OCI-LY3 (cell line): ENCODE measurements around the gene ERC2.

ENCODE experiments used
- H2AFZ ChIP-seq: fragments of 200-600, 300-600 bp; shearing (Covaris generic); 2 replicates; pipeline ENCODE4 v1.6.0; 2014; ENCODE audit warnings: antibody characterized with exemption, low read depth, low read length
- H3K27ac ChIP-seq: fragments of 200-600, 300-600 bp; sonication (generic); 2 replicates; pipeline ENCODE4 v1.5.1; 2014; ENCODE audit warnings: mild to moderate bottlenecking, low read length, moderate library complexity, mixed read lengths
- H3K27me3 ChIP-seq: fragments of 200-600, 300-600 bp; sonication (generic); 2 replicates; pipeline ENCODE4 v1.6.1; 2014; ENCODE audit warnings: low read depth, low read length, mixed read lengths
- H3K36me3 ChIP-seq: fragments of 200-600, 300-600 bp; sonication (generic); replicated peaks from 2 replicates; pipeline ENCODE3; 2014; ENCODE audit warnings: low read depth, low read length, mixed read lengths
- H3K4me1 ChIP-seq: fragments of 300-600, 200-600 bp; sonication (generic); 2 replicates; pipeline ENCODE4 v1.6.1; 2014; ENCODE audit warnings: low read length, mixed read lengths
- H3K4me2 ChIP-seq: fragments of 200-600, 300-600 bp; sonication (generic); 2 replicates; pipeline ENCODE4 v1.6.1; 2014; ENCODE audit warnings: low read length, mixed read lengths
- H3K4me3 ChIP-seq: fragments of 300-600, 200-600 bp; sonication (generic); 2 replicates; pipeline ENCODE4 v1.5.1; 2014; ENCODE audit warnings: antibody characterized with exemption, mild to moderate bottlenecking, low read length, moderate library complexity
- H3K79me2 ChIP-seq: fragments of 300-600, 200-600 bp; shearing (Covaris generic); 2 replicates; pipeline ENCODE4 v1.6.1; 2014; ENCODE audit warnings: mild to moderate bottlenecking, low read length, mixed read lengths
- H3K9ac ChIP-seq: fragments of 300-600, 200-600 bp; shearing (Covaris generic); 2 replicates; pipeline ENCODE4 v1.6.0; 2014; ENCODE audit warnings: mild to moderate bottlenecking, low read length, moderate library complexity
- H3K9me3 ChIP-seq: fragments of 200-600, 300-600 bp; shearing (Covaris generic); 2 replicates; pipeline ENCODE4 v1.6.1; 2014; ENCODE audit warnings: low read length, mixed read lengths; ENCODE audit not compliant: insufficient read depth
- H4K20me1 ChIP-seq: fragments of 200-600, 300-600 bp; sonication (generic); 2 replicates; pipeline ENCODE4 v1.6.1; 2016; ENCODE audit warnings: low read length, mixed read lengths; ENCODE audit not compliant: insufficient read depth
- EZH2phosphoT487 ChIP-seq: fragments of 200-600 bp; shearing (Covaris generic); IDR thresholded peaks from 2 replicates; pipeline ENCODE4 v1.6.1; 2018; ENCODE audit warnings: antibody characterized with exemption, mixed run types, low read depth
- TF ChIP-seq, protein P1 (sequence below): fragments of 200-600, 300-600 bp; sonication (generic); IDR thresholded peaks from 2 replicates; pipeline ENCODE4 v1.5.1; 2014; ENCODE audit warnings: antibody characterized with exemption, low read length, low read depth

ERC2 gene

DNA sequence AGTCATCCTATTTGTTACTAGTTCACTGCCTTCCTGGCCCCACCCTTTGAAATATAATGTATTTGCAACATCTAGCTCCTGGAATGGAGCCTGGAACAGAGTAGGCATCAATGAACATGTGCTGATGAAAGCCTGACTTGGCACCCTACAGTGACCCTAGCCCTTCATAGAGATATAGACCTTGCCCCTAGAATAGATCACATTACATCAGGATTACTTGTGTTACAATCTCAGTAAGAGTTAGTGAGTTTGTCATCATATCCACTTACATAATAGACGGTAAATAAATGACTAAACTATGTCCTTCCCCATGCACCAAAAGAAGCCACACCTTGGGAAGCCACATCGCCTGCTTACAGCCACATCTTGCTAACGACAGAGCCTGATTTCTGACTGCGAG lies 870.6 kb downstream of the ERC2 start:
- Histone ChIP-seq H3K36me3 (no peaks in the 10 kb centered on the region), H3K4me2 (no peak overlapping the region), H3K27me3 (peaks cover 15% of the 10 kb centered on the region; the same call in 1 of the 2 replicates), H3K4me3 (no peak overlapping the region), H3K9me3 (no peaks in the 10 kb centered on the region; the same call in 1 of the 2 replicates), H3K9ac (no peak overlapping the region), H3K27ac (no peak overlapping the region), H4K20me1 (no peaks in the 10 kb centered on the region), H2AFZ (no peak overlapping the region), H3K79me2 (no peaks in the 10 kb centered on the region), H3K4me1 (peaks cover 5% of the 10 kb centered on the region; the same call in 1 of the 2 replicates)
- TF ChIP-seq, protein P1, sequence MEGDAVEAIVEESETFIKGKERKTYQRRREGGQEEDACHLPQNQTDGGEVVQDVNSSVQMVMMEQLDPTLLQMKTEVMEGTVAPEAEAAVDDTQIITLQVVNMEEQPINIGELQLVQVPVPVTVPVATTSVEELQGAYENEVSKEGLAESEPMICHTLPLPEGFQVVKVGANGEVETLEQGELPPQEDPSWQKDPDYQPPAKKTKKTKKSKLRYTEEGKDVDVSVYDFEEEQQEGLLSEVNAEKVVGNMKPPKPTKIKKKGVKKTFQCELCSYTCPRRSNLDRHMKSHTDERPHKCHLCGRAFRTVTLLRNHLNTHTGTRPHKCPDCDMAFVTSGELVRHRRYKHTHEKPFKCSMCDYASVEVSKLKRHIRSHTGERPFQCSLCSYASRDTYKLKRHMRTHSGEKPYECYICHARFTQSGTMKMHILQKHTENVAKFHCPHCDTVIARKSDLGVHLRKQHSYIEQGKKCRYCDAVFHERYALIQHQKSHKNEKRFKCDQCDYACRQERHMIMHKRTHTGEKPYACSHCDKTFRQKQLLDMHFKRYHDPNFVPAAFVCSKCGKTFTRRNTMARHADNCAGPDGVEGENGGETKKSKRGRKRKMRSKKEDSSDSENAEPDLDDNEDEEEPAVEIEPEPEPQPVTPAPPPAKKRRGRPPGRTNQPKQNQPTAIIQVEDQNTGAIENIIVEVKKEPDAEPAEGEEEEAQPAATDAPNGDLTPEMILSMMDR = no peak
- TF ChIP-seq EZH2phosphoT487 = no peak

DNA sequence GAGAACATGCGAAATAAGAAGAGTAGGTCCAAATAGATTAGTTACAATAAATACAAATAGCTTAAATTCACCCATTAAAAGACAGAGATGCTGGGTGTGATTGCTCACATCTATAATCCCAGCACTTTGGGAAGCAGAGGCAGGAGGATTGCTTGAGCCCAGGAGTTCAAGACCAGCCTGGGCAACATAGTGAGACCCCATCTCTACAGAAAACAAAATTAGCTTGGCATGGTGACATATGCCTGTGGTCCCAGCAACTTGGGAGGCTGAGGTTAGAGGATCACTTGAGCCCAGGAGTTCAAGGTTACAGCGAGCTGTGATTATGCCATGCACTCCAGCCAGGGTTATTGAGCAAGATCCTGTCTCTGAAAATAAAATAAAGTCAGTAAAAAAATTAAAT lies 872.1 kb downstream of the ERC2 start:
- Histone ChIP-seq H3K36me3 (no peaks in the 10 kb centered on the region), H3K79me2 (no peaks in the 10 kb centered on the region), H3K4me3 (no peak overlapping the region), H3K9me3 (no peaks in the 10 kb centered on the region; the same call in 1 of the 2 replicates), H3K9ac (no peak overlapping the region), H4K20me1 (no peaks in the 10 kb centered on the region), H3K27ac (no peak overlapping the region), H2AFZ (no peak overlapping the region), H3K4me1 (peaks cover 5% of the 10 kb centered on the region; the same call in 1 of the 2 replicates), H3K27me3 (peaks cover 15% of the 10 kb centered on the region; the same call in 1 of the 2 replicates), H3K4me2 (no peak overlapping the region)
- no peak for TF ChIP-seq EZH2phosphoT487
- TF ChIP-seq, protein P1 = no peak

DNA sequence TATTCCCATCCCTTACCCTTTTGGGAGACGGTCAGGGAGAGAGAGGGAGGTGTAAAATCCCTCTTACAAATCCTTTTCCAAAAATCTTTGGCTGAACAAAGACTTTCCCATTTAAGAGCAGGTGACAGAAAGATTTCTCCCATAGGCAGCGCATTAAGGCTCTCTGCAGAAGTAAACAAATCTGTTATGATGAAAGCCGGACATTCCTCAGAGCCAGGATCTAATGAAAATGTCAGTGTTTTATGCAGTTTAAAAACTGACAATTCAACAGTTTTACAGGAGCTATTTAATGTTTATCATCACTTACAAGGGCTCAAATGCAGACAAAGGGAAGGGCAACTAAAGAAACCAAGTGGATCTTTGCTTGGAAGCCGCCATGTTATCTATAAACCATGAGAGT lies 872.8 kb downstream of the ERC2 start:
- H4K20me1 ChIP-seq = no peaks in the 10 kb centered on the region
- H2AFZ ChIP-seq = no peak overlapping the region
- H3K4me2 ChIP-seq = no peak overlapping the region
- no peaks in the 10 kb centered on the region for H3K79me2 ChIP-seq
- H3K27ac ChIP-seq = no peak overlapping the region
- H3K9ac ChIP-seq = no peak overlapping the region
- H3K36me3 ChIP-seq = no peaks in the 10 kb centered on the region
- no peaks in the 10 kb centered on the region; the same call in 1 of the 2 replicates for H3K9me3 ChIP-seq
- H3K27me3 ChIP-seq = peaks cover 15% of the 10 kb centered on the region; the same call in 1 of the 2 replicates
- H3K4me1 ChIP-seq = peaks cover 5% of the 10 kb centered on the region; the same call in 1 of the 2 replicates
- H3K4me3 ChIP-seq = no peak overlapping the region
- TF ChIP-seq, protein P1 = no peak
- TF ChIP-seq EZH2phosphoT487 = no peak

DNA sequence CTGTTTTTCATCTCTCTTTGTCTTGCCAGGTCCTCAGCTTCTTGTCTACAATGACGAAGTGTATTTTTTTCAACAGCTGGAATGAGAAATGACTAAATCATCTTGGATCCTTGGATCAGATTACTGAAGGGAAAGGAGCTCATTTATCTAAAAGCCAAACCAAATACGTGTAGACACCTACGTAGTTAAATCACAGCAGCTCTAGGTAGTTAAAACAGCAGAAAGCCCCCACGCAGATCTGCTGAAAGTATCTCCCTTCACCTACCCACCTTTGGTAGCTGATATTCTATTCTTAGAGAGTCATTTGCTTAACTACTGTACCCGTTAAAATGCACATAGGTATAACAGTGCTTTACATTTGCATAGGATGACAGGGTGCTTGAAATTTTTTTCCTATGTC lies 875.7 kb downstream of the ERC2 start:
- Histone ChIP-seq H3K36me3 (no peaks in the 10 kb centered on the region), H3K9me3 (no peaks in the 10 kb centered on the region; the same call in 1 of the 2 replicates), H3K27me3 (peaks cover 26% of the 10 kb centered on the region), H3K4me2 (no peak overlapping the region), H2AFZ (no peak overlapping the region), H3K4me1 (peaks cover 14% of the 10 kb centered on the region), H3K79me2 (no peaks in the 10 kb centered on the region), H3K27ac (no peak overlapping the region), H3K9ac (no peak overlapping the region), H3K4me3 (no peak overlapping the region), H4K20me1 (no peaks in the 10 kb centered on the region)
- TF ChIP-seq EZH2phosphoT487 = no peak
- TF ChIP-seq, protein P1 = no peak
